ENCODE measurements around the gene OR2AG2. TPM values are rescaled to one million over a fixed set of nuclear protein-coding genes. Genes with fewer than 3 reads are reported as not detected.
A peak's percentile ranks its signal among the peaks of the same experiment; 100 is the strongest.

OR2AG2 gene
- total RNA-seq, 2 experiments from 2014 or later = 0.06 TPM; not detected in 1

DNA sequence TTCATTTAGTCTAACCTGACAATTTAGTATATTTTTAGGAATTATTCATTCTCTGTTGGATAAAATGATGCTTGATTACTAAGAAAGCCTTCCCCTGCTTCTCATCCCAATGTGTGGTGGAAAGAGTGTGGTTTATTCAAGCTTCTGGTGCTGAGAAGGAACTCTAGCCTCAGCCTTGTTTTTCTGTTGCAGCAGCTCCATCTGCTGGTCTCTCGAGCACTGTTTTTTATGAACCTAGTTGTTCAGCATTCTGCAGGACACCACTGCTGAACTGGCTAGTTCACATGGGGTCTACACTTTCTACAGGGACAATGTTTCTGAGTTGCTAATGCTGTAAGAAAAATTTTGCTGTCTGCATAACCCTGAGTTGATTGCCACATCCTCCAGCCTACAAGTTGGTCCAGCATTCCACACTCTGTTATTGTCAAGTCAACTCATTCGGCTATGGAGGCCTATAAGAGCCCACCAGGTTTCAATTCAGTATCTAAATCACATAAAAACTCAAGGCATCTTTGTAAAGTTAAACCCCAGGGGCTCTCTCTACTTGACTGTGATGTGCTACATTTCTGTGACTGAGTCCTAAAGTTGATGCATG, 14.3 kb downstream of the OR2AG2 start:
- CTCF ChIA-PET = interaction anchor here (0.6 to 8.9 kb wide), 13 partner anchors 9 to 226 kb away, joined by 3 to 181 read pairs (median 5); partner anchors contain the start of gene MRPL17
- H3K36me3 Mint-ChIP-seq (ENCODE audit: low read depth) = no peaks in the 10 kb centered on the region
- Histone ChIP-seq H3K27ac (ENCODE audit: low read depth in 1 of 2, low read length in 2 of 2) (no peak overlapping the region), H3K36me3 (ENCODE audit: insufficient read depth, low read length) (no peaks in the 10 kb centered on the region), H3K4me3 (ENCODE audit: low read length) (no peak overlapping the region), H3K9me3 (ENCODE audit: control insufficient read depth in 1 of 2, insufficient read depth in 1 of 2, low read length in 2 of 2) (no peaks in the 10 kb centered on the region), H3K4me1 (ENCODE audit: insufficient read depth, low read length) (no peaks in the 10 kb centered on the region), H3K27me3 (ENCODE audit: control insufficient read depth in 1 of 2, insufficient read depth in 2 of 2, low read length in 2 of 2) (no peaks in the 10 kb centered on the region)
- DNase-seq = peak; percentile 37 to 82 (median 56)
- POLR2A ChIA-PET = interaction anchor here (0.8 to 4.0 kb wide), 6 partner anchors 11 to 52 kb away, joined by 3 to 30 read pairs (median 4); no protein-coding TSS in a partner anchor
- H3K9me3 Mint-ChIP-seq = no peaks in the 10 kb centered on the region
- no peak overlapping the region for H3K27ac Mint-ChIP-seq
- H3K4me3 Mint-ChIP-seq = no peak overlapping the region
- intact Hi-C loops (cut with DNase I, micrococcal nuclease) = loop anchor here (1.0 to 10.0 kb wide), 11 partner anchors 19 to 767 kb away; partner anchors contain the start of genes ILK (in 2 of the 2) and RRP8 (in 2 of the 2)
- H3K27me3 Mint-ChIP-seq = peaks cover 11% of the 10 kb centered on the region
- TF ChIP-seq, protein P1, sequence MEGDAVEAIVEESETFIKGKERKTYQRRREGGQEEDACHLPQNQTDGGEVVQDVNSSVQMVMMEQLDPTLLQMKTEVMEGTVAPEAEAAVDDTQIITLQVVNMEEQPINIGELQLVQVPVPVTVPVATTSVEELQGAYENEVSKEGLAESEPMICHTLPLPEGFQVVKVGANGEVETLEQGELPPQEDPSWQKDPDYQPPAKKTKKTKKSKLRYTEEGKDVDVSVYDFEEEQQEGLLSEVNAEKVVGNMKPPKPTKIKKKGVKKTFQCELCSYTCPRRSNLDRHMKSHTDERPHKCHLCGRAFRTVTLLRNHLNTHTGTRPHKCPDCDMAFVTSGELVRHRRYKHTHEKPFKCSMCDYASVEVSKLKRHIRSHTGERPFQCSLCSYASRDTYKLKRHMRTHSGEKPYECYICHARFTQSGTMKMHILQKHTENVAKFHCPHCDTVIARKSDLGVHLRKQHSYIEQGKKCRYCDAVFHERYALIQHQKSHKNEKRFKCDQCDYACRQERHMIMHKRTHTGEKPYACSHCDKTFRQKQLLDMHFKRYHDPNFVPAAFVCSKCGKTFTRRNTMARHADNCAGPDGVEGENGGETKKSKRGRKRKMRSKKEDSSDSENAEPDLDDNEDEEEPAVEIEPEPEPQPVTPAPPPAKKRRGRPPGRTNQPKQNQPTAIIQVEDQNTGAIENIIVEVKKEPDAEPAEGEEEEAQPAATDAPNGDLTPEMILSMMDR (IDR thresholded peaks at IDR 0.05) = peak; percentile 86
- peak; percentile 83 for ATAC-seq (ENCODE audit: poor library complexity)
- peaks cover 14% of the 10 kb centered on the region for H3K4me1 Mint-ChIP-seq (ENCODE audit: low read depth)

DNA sequence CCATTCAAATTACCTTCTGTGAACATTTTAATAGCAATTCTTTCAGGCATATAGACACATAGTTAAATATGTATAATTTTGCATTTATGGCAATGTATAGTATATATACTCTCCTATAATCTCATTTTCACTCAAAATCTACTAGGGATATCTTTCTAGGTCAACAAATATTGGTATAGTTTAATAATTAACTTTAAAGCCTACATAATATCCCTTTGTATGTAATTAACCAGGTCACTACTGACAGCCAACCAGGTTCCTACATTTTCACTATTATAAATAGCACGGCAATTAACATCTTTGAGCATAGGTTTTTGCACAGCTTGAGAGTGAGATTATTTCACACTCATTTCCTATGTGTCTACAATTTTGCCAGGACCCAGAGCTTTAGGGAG, 15.8 kb downstream of the OR2AG2 start:
- Histone ChIP-seq H3K36me3 (ENCODE audit: insufficient read depth, low read length) (no peaks in the 10 kb centered on the region), H3K27me3 (ENCODE audit: control insufficient read depth in 1 of 2, insufficient read depth in 2 of 2, low read length in 2 of 2) (no peaks in the 10 kb centered on the region), H3K27ac (ENCODE audit: low read depth in 1 of 2, low read length in 2 of 2) (no peak overlapping the region), H3K9me3 (ENCODE audit: control insufficient read depth in 1 of 2, insufficient read depth in 1 of 2, low read length in 2 of 2) (no peaks in the 10 kb centered on the region), H3K4me1 (ENCODE audit: insufficient read depth, low read length) (no peaks in the 10 kb centered on the region), H3K4me3 (ENCODE audit: low read length) (no peak overlapping the region)
- DNase-seq (no peak), ATAC-seq (ENCODE audit: poor library complexity) (no peak)
- Mint-ChIP-seq H3K36me3 (ENCODE audit: low read depth) (no peaks in the 10 kb centered on the region), H3K4me3 (no peak overlapping the region), H3K27me3 (peaks cover 6% of the 10 kb centered on the region), H3K9me3 (no peaks in the 10 kb centered on the region), H3K27ac (no peak overlapping the region), H3K4me1 (ENCODE audit: low read depth) (peaks cover 16% of the 10 kb centered on the region)
- ChIA-PET CTCF (interaction anchor here (0.6 to 8.9 kb wide), 16 partner anchors 9 to 151 kb away, joined by 3 to 181 read pairs (median 5); partner anchors contain the start of genes MRPL17 and TPP1), POLR2A (interaction anchor here (1.0 to 4.0 kb wide), 3 partner anchors 10 to 21 kb away, joined by 3 to 30 read pairs (median 15); no protein-coding TSS in a partner anchor)
- TF ChIP-seq, protein P1 (IDR thresholded peaks at IDR 0.05) = no peak
- intact Hi-C loops (cut with DNase I, micrococcal nuclease) = loop anchor here (2.0 to 10.0 kb wide), 6 partner anchors 45 to 769 kb away; partner anchors contain the start of genes ILK (in 2 of the 2) and RRP8 (in 2 of the 2)

DNA sequence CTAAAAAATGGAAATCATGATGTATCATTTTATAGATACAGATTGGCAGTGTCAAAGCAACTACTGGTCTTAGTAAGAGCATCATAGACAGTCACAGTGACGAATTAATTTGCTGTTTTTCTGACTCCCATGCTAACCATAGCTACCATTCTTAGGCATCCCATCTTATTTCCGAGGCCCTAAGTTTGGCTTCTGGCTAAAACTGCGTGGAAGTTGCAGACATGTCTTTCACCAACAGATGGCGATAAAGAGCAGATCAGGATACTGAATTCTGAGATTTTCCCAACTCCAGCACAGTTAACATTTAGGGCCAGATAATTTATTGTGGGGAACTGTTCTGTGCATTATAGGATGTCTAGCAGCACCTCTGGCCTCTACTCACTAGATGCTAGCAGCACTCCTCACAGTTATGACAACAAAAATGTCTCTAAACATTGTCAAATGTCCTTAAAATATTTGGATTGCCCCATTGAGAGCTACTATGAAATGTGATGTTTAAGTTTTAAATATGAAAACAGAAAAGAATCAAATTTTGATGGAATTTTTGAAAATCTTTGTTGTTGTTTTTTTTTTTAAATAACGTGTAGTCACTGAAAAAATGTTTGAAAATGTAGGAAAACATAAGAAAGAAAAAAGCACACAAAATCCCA, 16.3 kb downstream of the OR2AG2 start:
- H3K4me1 ChIP-seq (ENCODE audit: insufficient read depth, low read length) = peaks cover 3% of the 10 kb centered on the region
- DNase-seq = peak in 7 of 14 experiments; percentile 11 to 76 (median 55)
- H3K27ac ChIP-seq (ENCODE audit: low read depth in 1 of 2, low read length in 2 of 2) = no peak overlapping the region
- Mint-ChIP-seq H3K27me3 (peaks cover 5% of the 10 kb centered on the region), H3K4me1 (ENCODE audit: low read depth) (peaks cover 20% of the 10 kb centered on the region), H3K9me3 (no peaks in the 10 kb centered on the region), H3K36me3 (ENCODE audit: low read depth) (no peaks in the 10 kb centered on the region), H3K4me3 (no peak overlapping the region), H3K27ac (no peak overlapping the region)
- ChIA-PET POLR2A (interaction anchor here (1.0 to 4.0 kb wide), 3 partner anchors 9 to 20 kb away, joined by 3 to 30 read pairs (median 4); no protein-coding TSS in a partner anchor), CTCF (interaction anchor here (0.6 to 8.9 kb wide), 17 partner anchors 9 to 151 kb away, joined by 3 to 181 read pairs (median 5); partner anchors contain the start of genes MRPL17 and TPP1)
- TF ChIP-seq, protein P1 (IDR thresholded peaks at IDR 0.05) = peak; percentile 99
- H3K4me3 ChIP-seq (ENCODE audit: low read length) = no peak overlapping the region
- peak; percentile 50 for ATAC-seq (ENCODE audit: poor library complexity)
- no peaks in the 10 kb centered on the region for H3K9me3 ChIP-seq (ENCODE audit: control insufficient read depth in 1 of 2, insufficient read depth in 1 of 2, low read length in 2 of 2)
- no peaks in the 10 kb centered on the region for H3K27me3 ChIP-seq (ENCODE audit: control insufficient read depth in 1 of 2, insufficient read depth in 2 of 2, low read length in 2 of 2)
- H3K36me3 ChIP-seq (ENCODE audit: insufficient read depth, low read length) = no peaks in the 10 kb centered on the region
- intact Hi-C loops (cut with DNase I, micrococcal nuclease) = loop anchor here (5.0 to 10.0 kb wide), 3 partner anchors 153 to 769 kb away; partner anchors contain the start of genes ILK (in 2 of the 2) and RRP8 (in 2 of the 2)

All from CD4-positive, alpha-beta T cell (primary cell).